Hematopoietic multipotent progenitor cell (in vitro differentiated cells): Measurements from ENCODE around the gene EMD. TPM values are rescaled to one million over a fixed set of nuclear protein-coding genes. Genes with fewer than 3 reads are reported as not detected.
"Not testable (repeated sequence)": the region's sequence is repeated elsewhere in the genome, so short reads cannot be mapped to it uniquely, and the experiment has no call there.

ENCODE experiments used
- DNase-seq, 3 donors: peaks; one replicate each; pipeline ENCODE4 v3.0.0-alpha.2; 2011 to 2015; ENCODE audit warnings: low read depth in 2 of 3, low spot score in 2 of 3
- total RNA-seq: library from RNA; depleted of rRNA; stranded (reverse); fragments of >200 nt; gene quantifications from one replicate; pipeline ENCODE4 v1.2.3, GENCODE V29; 2012

EMD gene
- total RNA-seq, 1 donor = 24.5 TPM

- not testable (repeated sequence) for DNase-seq
Observed at GRCh38 chrX:154389812-154390747, 11.0 kb downstream of the EMD start.

DNA sequence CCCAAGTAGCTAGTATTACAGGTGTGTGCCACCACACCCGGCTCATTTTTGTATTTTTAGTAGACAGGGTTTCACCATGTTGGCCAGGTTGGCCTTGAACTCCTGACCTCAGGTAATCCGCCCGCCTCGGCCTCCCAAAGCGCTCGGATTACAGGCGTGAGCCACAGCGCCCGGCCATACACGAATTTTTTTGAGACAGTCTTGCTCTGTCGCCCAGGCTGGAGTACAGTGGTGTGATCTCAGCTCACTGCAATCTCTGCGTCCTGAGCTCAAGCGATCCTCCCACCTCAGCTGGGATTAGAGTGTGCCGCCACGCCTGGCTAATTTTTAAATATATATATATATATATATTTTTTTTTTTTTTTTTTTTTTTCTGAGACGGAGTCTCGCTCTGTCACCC lies 17.3 kb downstream of the EMD start:
- not testable (repeated sequence) for DNase-seq

GRCh38 chrX:154396973-154397887 lies 18.1 kb downstream of the EMD start:
- peak in 2 of 3 donors; percentile 54 to 61 for DNase-seq

- peak; percentile 77 to 95 (median 93) for DNase-seq
Observed at GRCh38 chrX:154397888-154398667, 19.0 kb downstream of the EMD start, which contains the start of gene RPL10. Gene RPL10, plus strand, starts transcription at chrX:154398377. Its CDS starts 143 bp downstream, at chrX:154398520.

GRCh38 chrX:154398668-154399526 lies 19.8 kb downstream of the EMD start:
- DNase-seq = peak; percentile 58 to 84 (median 77)

GRCh38 chrX:154399527-154400368 lies 20.7 kb downstream of the EMD start:
- DNase-seq = no peak

DNA sequence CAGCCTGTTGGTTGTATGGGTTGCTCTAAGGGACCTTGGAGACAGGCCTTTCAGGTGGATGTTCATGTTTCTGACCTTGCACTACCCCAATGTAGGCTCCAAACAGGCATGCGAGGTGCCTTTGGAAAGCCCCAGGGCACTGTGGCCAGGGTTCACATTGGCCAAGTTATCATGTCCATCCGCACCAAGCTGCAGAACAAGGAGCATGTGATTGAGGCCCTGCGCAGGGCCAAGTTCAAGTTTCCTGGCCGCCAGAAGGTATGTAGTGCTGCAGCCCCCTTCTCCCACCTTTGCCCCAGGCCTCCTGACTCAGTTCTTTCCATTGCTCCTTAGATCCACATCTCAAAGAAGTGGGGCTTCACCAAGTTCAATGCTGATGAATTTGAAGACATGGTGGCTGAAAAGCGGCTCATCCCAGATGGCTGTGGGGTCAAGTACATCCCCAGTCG lies 21.3 kb downstream of the EMD start:
- not testable (repeated sequence) for DNase-seq

DNA sequence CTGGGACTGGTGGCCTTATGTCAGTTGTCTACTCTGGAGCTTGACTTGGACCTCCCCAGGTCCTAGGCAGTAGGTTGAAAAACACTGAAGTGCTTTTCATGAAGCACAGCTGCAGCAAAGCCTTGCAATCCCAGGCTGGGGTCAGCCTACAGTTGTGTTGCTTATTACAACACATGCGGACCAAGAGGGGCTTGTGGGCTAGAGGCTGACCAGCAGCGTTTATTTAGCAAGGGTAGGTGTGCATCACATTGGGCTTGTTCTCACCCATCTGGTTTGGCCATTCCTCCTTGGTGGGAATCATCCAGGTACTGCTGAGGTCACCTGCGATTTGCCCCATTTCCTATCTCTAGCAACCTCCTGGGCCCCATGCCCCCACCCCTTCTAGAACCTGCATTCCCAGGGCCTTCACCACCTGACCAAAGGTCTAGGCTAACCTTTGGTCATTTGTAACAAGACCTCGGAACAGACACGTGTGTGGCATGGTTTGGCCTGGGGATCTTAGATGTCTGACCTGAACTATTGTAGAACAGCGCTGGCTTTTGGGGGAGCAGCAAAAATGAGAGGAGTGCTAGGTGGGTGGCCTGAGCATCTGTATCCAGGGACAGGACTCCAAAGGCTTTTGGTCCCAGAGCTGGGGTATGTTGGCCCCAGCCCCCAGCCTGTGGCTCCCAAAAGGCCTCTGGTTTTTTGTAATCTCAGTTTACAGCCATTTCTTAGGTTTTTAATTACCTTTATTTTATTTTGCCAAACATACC lies 22.1 kb downstream of the EMD start:
- no peak for DNase-seq

GRCh38 chrX:154401918-154402621 lies 23.0 kb downstream of the EMD start:
- DNase-seq = no peak

- no peak for DNase-seq
Observed at GRCh38 chrX:154402622-154403127, 23.6 kb downstream of the EMD start.

DNA sequence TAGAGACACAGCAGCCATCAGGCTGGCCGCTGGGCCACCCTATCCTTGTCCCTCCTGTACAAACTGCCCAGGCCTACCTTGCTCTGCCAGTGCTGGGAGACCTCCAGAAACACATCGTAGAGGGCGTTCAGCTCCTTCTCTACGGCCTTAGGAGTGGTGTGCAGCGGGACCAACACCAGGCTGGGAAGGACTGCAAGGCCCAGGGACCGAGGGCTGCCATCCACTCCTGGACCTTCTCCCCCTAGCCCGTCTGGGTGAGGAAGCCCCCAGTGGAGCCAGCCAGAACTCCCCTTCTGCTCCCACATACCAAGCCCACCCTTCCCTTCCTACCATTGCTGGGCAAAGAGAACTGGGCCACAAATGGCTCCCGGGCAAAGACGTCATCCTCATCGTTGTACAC lies 24.1 kb downstream of the EMD start:
- DNase-seq = no peak

GRCh38 chrX:154403858-154404257 lies 24.8 kb downstream of the EMD start:
- DNase-seq = no peak

GRCh38 chrX:154404625-154405192 lies 25.6 kb downstream of the EMD start:
- DNase-seq = no peak

- DNase-seq = no peak
Observed at GRCh38 chrX:154408659-154409221, 29.6 kb downstream of the EMD start.

GRCh38 chrX:154409222-154409871 lies 30.3 kb downstream of the EMD start, which contains the start of gene DNASE1L1:
Gene DNASE1L1, minus strand, starts transcription at chrX:154409254. Its CDS starts 3,686 bp downstream, at chrX:154405568.
- DNase-seq = peak in 2 of 3 donors; percentile 76 to 84

GRCh38 chrX:154411981-154412340 lies 32.9 kb downstream of the EMD start:
- peak in 2 of 3 donors; percentile 50 to 73 for DNase-seq
